Endometrial microvascular endothelial cells (primary cell): ENCODE results near the gene IGSF3. TPM values are rescaled to one million over a fixed set of nuclear protein-coding genes. Genes with fewer than 3 reads are reported as not detected.
"Not testable (repeated sequence)": the region's sequence is repeated elsewhere in the genome, so short reads cannot be mapped to it uniquely, and the experiment has no call there.

Experiments
- in situ Hi-C: cut with HindIII; loops from 2 replicates; pipeline ENCODE4 v1.10.0; 2017; ENCODE audit warnings: low sequenced_read_pairs, low pct_unique_long_range_greater_than_20kb; ENCODE audit errors: inconsistent ontology term
- total RNA-seq: library from RNA; depleted of rRNA; stranded (reverse); fragments of >200 nt; gene quantifications from one replicate; pipeline ENCODE4 v1.2.3, GENCODE V29; 2015; ENCODE audit errors: inconsistent ontology term

Gene IGSF3
- total RNA-seq, 1 donor from 2014 or later: 1.1 TPM

DNA sequence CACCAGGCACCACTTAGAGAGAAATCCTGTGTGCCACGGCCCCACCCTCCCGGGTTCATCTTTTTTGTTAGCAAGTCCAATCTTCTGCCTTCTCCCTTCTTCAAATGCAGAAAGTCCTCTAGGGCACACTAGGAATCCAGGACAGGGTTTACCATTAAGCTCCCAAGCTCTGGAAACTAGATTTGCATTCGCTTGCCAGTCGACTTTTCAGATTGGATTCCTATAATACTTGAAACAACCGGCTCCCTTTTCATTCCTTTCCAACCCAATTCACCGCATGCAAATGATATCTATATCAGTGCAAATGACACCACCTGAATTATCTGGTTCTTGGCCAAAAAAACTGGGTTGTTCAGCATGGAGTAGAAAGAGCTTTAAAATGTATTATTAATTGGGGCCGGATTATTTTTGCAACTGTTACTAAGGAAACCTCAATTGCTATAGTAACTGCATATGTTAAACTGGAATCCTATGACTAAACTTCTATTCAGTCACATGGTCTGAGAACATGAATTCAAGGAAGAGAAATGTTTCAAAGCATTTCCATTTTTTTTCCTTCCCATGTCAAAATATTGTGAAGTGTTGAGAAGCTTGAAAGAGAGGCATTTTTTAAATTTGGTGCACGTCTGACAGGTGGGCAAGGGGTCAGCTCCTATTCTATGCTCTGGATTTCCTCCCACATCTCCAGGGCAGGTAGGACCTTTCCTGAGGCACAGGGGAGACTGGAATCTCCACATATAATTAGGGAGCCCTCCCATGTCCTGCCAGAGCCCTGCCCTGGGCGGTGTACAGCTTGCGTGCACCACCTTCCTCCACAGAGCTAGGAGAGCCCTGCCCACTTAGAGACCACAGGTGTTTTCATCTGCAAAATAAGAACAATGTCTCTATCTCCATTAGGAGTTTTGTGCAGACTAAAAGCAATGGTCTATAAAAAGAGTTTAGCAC, 76.3 kb downstream of the IGSF3 start:
- in situ Hi-C loops: not testable (repeated sequence)

DNA sequence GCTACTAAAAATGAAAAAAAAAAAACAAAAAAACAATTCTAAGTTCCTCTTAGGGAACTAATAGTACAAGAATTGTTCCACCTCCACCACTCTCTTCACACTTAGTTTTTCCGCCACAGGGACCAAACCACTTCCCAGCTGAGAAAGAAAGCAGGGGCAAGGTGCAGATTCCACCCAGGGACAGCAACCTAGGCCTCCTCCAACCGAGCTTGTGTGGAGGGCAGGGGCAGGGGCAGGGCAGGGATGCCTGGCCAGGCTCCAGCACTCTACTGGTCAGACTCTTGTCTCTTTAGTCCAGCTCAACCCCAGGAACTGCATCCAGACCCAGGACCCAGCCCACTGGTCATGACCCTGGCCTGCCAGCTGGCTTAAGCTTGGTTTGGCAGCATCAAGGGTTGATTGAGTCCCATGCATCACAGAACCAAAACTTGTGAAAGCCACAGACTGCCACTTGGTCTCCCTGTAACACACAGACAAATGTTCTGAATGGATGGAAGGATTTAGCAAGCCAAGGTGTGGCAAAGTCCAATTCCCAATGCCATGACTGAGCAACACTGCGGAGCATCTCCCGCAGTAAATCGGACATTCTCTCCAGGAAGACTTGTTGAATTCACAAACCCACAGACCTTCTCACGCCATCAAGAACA, 77.1 kb downstream of the IGSF3 start:
- in situ Hi-C loops: not testable (repeated sequence)

GRCh38 chr1:116589101-116589735, 78.3 kb downstream of the IGSF3 start:
- in situ Hi-C loops: not testable (repeated sequence)

GRCh38 chr1:116587501-116588227, 79.9 kb downstream of the IGSF3 start:
- in situ Hi-C loops: no loop called here

DNA sequence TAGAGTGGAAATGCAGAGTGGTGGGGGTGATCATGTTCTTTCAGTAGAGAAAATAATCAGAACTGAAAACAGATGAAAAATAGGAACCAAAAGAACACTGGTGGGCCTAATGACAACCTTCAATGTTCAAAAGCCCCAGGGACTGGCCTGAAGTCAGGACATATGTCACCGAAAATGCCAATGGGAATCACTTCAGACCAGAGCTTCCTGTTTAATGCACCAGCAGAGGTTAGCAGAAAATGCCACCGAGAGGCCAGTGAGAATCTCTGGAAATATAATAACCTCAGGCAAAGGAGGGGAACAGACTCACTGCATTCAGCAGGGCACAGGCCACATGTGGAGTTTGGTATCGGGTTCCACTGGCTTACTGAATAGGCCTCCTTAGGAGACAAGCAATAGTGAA, 80.8 kb downstream of the IGSF3 start:
- in situ Hi-C loops: no loop called here

GRCh38 chr1:116585886-116586285, 81.6 kb downstream of the IGSF3 start:
- in situ Hi-C loops: no loop called here

DNA sequence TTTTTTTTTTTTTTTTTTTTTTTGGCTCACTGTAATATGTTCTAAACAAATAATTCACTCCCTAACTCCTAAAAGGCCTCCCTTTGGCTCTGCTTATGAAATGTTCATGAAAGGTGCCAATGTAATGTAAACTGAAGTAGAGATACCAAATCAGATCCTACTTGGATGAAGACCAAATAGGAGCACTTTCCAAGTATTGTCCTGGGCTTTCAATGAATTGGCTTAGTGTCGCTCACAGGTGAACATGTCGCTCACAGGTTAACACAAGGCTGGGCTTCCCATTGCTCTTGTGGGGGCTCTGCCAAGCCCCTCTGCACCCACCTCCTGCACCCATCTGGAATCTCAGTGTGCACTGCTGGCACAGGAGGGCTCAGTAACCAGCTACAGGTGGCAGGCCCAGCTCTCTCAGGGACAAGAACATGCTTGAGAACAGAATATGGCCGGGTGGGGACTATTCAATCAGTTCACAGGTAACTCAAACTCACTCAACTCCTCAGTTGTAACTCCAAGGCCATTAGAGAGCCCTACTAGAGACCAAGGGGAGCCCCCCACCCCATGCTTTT, 86.1 kb downstream of the IGSF3 start:
- in situ Hi-C loops: no loop called here

DNA sequence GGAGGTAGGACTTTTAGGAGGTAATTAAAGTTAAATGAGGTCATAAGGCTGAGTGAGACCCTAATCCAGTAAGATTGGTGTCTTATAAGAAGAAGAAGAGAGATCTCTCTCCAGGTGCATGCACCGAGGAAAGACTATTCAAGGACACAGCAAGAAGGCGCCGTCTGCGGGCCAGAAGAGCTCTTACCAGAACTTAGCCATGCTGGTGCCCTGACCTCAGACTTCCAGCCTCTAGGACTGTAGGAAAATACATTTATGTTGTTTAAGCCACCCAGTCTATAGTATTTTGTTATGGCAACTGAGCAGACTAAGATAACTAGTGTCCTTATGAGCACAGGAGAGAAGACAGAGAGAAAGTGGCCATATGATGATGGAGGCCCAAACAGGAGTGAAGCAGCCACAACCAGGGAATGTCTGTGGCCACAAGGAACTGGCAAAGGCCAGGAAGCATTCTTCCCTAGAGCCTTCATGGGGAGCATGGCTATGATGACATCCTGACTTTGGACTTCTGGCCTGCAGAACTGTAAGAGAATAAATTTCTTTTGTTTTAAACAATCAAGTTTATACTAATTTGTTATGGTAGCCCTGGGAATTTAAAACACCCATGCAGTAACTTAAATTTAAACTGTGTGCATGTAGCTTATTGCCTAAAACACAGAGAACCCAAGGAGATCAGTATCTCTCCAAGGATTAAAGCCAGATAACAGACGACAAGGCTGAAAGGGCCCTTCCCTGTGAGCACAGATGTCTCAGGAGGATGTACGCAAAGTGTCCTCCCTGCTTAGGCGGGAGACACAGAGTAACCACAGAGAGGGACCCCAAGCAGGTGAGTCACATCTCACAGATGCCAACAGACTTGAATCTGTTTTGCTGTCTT, 86.8 kb downstream of the IGSF3 start:
- in situ Hi-C loops: no loop called here

DNA sequence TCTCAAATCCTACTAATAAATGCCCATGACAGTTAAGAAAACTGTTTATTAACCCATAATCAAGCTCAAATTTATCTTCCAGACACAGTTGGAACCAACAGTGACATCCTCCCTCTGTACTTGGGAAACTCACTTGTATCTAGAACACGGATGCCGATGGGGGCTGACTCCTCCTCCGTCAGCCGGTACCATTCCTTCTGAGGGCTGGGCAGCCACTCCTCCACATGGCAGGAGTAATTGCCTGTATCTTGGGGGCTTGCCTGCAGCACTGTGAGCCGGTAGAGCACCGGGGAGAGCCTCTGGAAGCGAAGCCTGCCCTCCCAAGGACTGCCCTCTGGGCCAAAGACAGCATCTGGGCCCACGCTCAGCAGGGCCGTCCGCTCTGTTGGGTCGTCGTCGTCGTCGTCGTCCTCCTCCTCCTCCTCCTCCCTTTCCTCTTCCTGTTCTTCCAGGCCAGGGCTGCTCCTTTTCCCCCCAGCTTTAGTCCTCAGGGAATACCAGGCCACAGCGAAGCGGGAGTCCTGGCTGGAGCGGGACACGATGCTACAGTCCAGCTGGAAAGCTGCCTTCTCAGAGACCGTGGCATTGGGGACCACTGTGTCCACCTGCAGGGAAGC, 88.2 kb downstream of the IGSF3 start:
- in situ Hi-C loops: no loop called here

GRCh38 chr1:116578581-116578980, 89.0 kb downstream of the IGSF3 start:
- in situ Hi-C loops: no loop called here

DNA sequence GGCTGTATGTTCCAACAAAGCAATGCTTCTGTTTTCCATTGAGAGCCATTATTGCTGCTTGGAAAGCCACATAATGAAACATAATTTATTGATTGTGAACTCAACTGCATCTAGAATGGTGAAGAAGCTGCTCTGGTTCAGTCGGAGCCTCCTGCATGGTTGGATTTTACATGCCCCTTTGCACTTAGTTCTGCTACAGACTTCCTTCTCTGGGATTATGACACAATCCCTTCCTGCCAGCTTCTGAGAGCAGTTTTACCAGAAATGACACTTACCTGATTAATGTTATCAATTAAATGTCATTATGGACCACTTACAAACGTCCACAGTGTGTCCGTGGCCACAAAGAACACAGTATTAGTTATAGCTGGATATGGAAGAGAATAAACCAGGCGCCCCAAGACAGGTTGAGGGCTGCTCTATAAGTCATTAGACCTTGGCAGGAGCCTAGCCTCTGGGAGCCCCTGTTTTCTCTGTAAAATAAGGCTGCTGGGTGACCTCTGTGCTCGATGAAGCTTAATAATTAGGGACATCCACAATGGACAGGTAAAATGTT, 89.7 kb downstream of the IGSF3 start:
- in situ Hi-C loops: no loop called here

GRCh38 chr1:116574581-116575291, 92.8 kb downstream of the IGSF3 start:
- in situ Hi-C loops: no loop called here

DNA sequence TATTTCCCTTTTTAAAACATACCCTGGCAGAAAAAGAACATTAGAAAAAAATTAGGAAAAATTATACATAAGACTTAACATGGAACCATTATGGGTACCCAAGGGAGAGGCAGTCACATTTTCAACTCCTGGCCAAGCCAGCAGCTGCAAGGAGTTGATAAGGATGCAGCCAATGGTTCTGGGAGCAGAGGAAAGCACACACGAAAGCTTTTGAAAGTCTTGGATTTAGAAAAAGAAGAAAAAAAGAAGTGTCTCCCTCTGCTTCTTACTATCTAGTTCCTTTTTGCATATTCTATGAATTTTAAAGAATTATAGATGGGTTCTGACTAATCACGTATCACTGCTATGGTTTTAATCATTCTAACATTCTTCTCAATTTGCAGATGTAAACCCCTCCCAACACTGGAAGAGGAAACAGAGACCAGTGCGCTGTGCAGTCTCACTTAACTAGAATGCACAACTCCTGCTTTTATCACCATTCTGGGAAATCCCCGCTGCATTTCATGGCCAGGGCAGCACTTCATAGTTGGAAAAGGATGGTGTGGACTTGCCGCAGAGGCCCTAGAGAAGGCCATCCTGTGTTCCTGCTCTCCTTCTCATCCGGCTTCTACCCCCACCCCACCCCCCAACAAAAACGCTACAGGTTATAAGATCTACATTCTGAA, 94.0 kb downstream of the IGSF3 start:
- in situ Hi-C loops: no loop called here

GRCh38 chr1:116572771-116573430, 94.6 kb downstream of the IGSF3 start:
- in situ Hi-C loops: no loop called here

GRCh38 chr1:116572099-116572498, 95.4 kb downstream of the IGSF3 start:
- in situ Hi-C loops: no loop called here
